ENCODE measurements around the gene GABARAP. TPM values are rescaled to one million over a fixed set of nuclear protein-coding genes. Genes with fewer than 3 reads are reported as not detected.
A peak's percentile ranks its signal among the peaks of the same experiment; 100 is the strongest.

The GABARAP gene
- total RNA-seq, 2 experiments from 2014 or later = 188 to 199 TPM

- CTCF ChIA-PET = interaction anchor here (0.8 to 8.4 kb wide), 15 partner anchors 12 to 308 kb away, joined by 3 to 145 read pairs (median 4); partner anchors contain the start of genes NEURL4 and PLSCR3
- intact Hi-C loops (cut with micrococcal nuclease) = loop anchor here (5.0 kb wide), 1 partner anchor 111 kb away; the partner anchor contains the start of gene PLSCR3
- Mint-ChIP-seq H3K27ac (no peak within 1 kb of the TSS), H3K4me1 (ENCODE audit: low read depth) (peaks cover 12% of the 10 kb centered on the region), H3K4me3 (peak within 1 kb of the TSS; percentile 65), H3K36me3 (no peaks in the 10 kb centered on the region), H3K27me3 (peaks cover 18% of the 10 kb centered on the region), H3K9me3 (no peaks in the 10 kb centered on the region)
- peak; percentile 92 for DNase-seq
- POLR2A ChIA-PET = interaction anchor here (0.7 kb wide), 1 partner anchor 15 kb away, joined by 3 read pairs; no protein-coding TSS in a partner anchor
These were observed 39.1 kb upstream of the GABARAP start, which contains the start of gene SLC2A4 for GRCh38 chr17:7281074-7281952. TSS of gene SLC2A4 (plus strand) at chr17:7281718. CDS start at chr17:7281935, 217 bp downstream.

- no peak overlapping the region for H3K27ac Mint-ChIP-seq
- no peaks in the 10 kb centered on the region for H3K9me3 Mint-ChIP-seq
- H3K4me3 Mint-ChIP-seq = peak overlapping the region; percentile 65
- POLR2A ChIA-PET = no interaction called here
- H3K27me3 Mint-ChIP-seq = peaks cover 16% of the 10 kb centered on the region
- no peaks in the 10 kb centered on the region for H3K36me3 Mint-ChIP-seq
- intact Hi-C loops (cut with micrococcal nuclease) = loop anchor here (1.0 to 5.0 kb wide), 4 partner anchors 16 to 155 kb away; partner anchors contain the start of genes KCTD11, PLSCR3 and TMEM102
- peaks cover 12% of the 10 kb centered on the region for H3K4me1 Mint-ChIP-seq (ENCODE audit: low read depth)
- CTCF ChIA-PET = interaction anchor here (0.6 to 8.4 kb wide), 18 partner anchors 11 to 1938 kb away, joined by 3 to 145 read pairs (median 4); partner anchors contain the start of genes NEURL4 and PLSCR3
- DNase-seq = peak; percentile 91
These were observed 38.3 kb upstream of the GABARAP start for GRCh38 chr17:7280519-7281073.

GRCh38 chr17:7279448-7279847, 37.2 kb upstream of the GABARAP start:
- peaks cover 12% of the 10 kb centered on the region for H3K4me1 Mint-ChIP-seq (ENCODE audit: low read depth)
- intact Hi-C loops (cut with micrococcal nuclease) = no loop called here
- H3K27me3 Mint-ChIP-seq = peaks cover 16% of the 10 kb centered on the region
- DNase-seq = no peak
- ChIA-PET CTCF (interaction anchor here (0.7 to 8.4 kb wide), 4 partner anchors 18 to 360 kb away, joined by 3 to 145 read pairs (median 4); no protein-coding TSS in a partner anchor), POLR2A (no interaction called here)
- H3K9me3 Mint-ChIP-seq = no peaks in the 10 kb centered on the region
- no peak overlapping the region for H3K27ac Mint-ChIP-seq
- no peaks in the 10 kb centered on the region for H3K36me3 Mint-ChIP-seq
- H3K4me3 Mint-ChIP-seq = no peak overlapping the region

- POLR2A ChIA-PET = no interaction called here
- H3K4me3 Mint-ChIP-seq = no peak overlapping the region
- H3K36me3 Mint-ChIP-seq = no peaks in the 10 kb centered on the region
- CTCF ChIA-PET = interaction anchor here (4.6 kb wide), 1 partner anchor 30 kb away, joined by 29 read pairs; no protein-coding TSS in a partner anchor
- peaks cover 19% of the 10 kb centered on the region for H3K4me1 Mint-ChIP-seq (ENCODE audit: low read depth)
- no peak for DNase-seq
- intact Hi-C loops (cut with micrococcal nuclease) = no loop called here
- H3K27ac Mint-ChIP-seq = peak overlapping the region; percentile 60
- peaks cover 21% of the 10 kb centered on the region for H3K27me3 Mint-ChIP-seq
- H3K9me3 Mint-ChIP-seq = no peaks in the 10 kb centered on the region
These were observed 24.5 kb upstream of the GABARAP start for GRCh38 chr17:7266784-7267183.

- POLR2A ChIA-PET = no interaction called here
- Mint-ChIP-seq H3K27me3 (peaks cover 22% of the 10 kb centered on the region), H3K4me3 (no peak overlapping the region), H3K27ac (no peak overlapping the region), H3K9me3 (no peaks in the 10 kb centered on the region), H3K4me1 (ENCODE audit: low read depth) (peaks cover 26% of the 10 kb centered on the region), H3K36me3 (peaks cover 6% of the 10 kb centered on the region)
- CTCF ChIA-PET = interaction anchor here (4.6 kb wide), 1 partner anchor 33 kb away, joined by 29 read pairs; no protein-coding TSS in a partner anchor
- no peak for DNase-seq
- intact Hi-C loops (cut with micrococcal nuclease) = no loop called here
These were observed 21.5 kb upstream of the GABARAP start for GRCh38 chr17:7263801-7264078.

- Mint-ChIP-seq H3K4me1 (ENCODE audit: low read depth) (peaks cover 26% of the 10 kb centered on the region), H3K36me3 (peaks cover 6% of the 10 kb centered on the region), H3K27me3 (peaks cover 21% of the 10 kb centered on the region), H3K9me3 (no peaks in the 10 kb centered on the region), H3K4me3 (peak overlapping the region; percentile 52), H3K27ac (no peak overlapping the region)
- peak; percentile 49 for DNase-seq
- ChIA-PET CTCF (interaction anchor here (4.6 kb wide), 1 partner anchor 34 kb away, joined by 29 read pairs; no protein-coding TSS in a partner anchor), POLR2A (no interaction called here)
- intact Hi-C loops (cut with micrococcal nuclease) = no loop called here
These were observed 20.9 kb upstream of the GABARAP start for GRCh38 chr17:7262935-7263800.

GRCh38 chr17:7262192-7262934, 20.1 kb upstream of the GABARAP start, which contains the start of gene CLDN7:
TSS of gene CLDN7 (minus strand) at chr17:7262478. CDS start at chr17:7262043, 435 bp downstream.
- Mint-ChIP-seq H3K4me1 (ENCODE audit: low read depth) (peaks cover 26% of the 10 kb centered on the region), H3K27me3 (peaks cover 21% of the 10 kb centered on the region), H3K9me3 (no peaks in the 10 kb centered on the region), H3K4me3 (peak within 1 kb of the TSS; percentile 53), H3K27ac (peak within 1 kb of the TSS; percentile 28), H3K36me3 (peaks cover 6% of the 10 kb centered on the region)
- ChIA-PET CTCF (interaction anchor here (0.6 kb wide), 1 partner anchor 425 kb away, joined by 3 read pairs; the partner anchor contains the start of gene TP53), POLR2A (interaction anchor here (1.1 kb wide), 1 partner anchor 11 kb away, joined by 3 read pairs; the partner anchor contains the start of gene CTDNEP1)
- DNase-seq = no peak
- intact Hi-C loops (cut with micrococcal nuclease) = no loop called here

- POLR2A ChIA-PET = interaction anchor here (1.1 kb wide), 1 partner anchor 10 kb away, joined by 3 read pairs; the partner anchor contains the start of gene CTDNEP1
- DNase-seq = peak; percentile 33
- no peaks in the 10 kb centered on the region for H3K9me3 Mint-ChIP-seq
- H3K4me1 Mint-ChIP-seq (ENCODE audit: low read depth) = peaks cover 26% of the 10 kb centered on the region
- H3K27ac Mint-ChIP-seq = peak overlapping the region; percentile 28
- peaks cover 10% of the 10 kb centered on the region for H3K36me3 Mint-ChIP-seq
- intact Hi-C loops (cut with micrococcal nuclease) = no loop called here
- H3K4me3 Mint-ChIP-seq = peak overlapping the region; percentile 53
- CTCF ChIA-PET = interaction anchor here (0.6 kb wide), 1 partner anchor 426 kb away, joined by 3 read pairs; the partner anchor contains the start of gene TP53
- H3K27me3 Mint-ChIP-seq = peaks cover 18% of the 10 kb centered on the region
These were observed 19.3 kb upstream of the GABARAP start for GRCh38 chr17:7261379-7262191.

GRCh38 chr17:7260651-7261378, 18.6 kb upstream of the GABARAP start:
- intact Hi-C loops (cut with micrococcal nuclease) = no loop called here
- H3K36me3 Mint-ChIP-seq = peaks cover 14% of the 10 kb centered on the region
- peak; percentile 35 for DNase-seq
- H3K9me3 Mint-ChIP-seq = no peaks in the 10 kb centered on the region
- H3K4me1 Mint-ChIP-seq (ENCODE audit: low read depth) = peaks cover 26% of the 10 kb centered on the region
- no peak overlapping the region for H3K27ac Mint-ChIP-seq
- CTCF ChIA-PET = interaction anchor here (0.8 kb wide), 1 partner anchor 10 kb away, joined by 3 read pairs; no protein-coding TSS in a partner anchor
- POLR2A ChIA-PET = interaction anchor here (1.1 kb wide), 1 partner anchor 9 kb away, joined by 3 read pairs; the partner anchor contains the start of gene CTDNEP1
- peak overlapping the region; percentile 12 for H3K4me3 Mint-ChIP-seq
- peaks cover 18% of the 10 kb centered on the region for H3K27me3 Mint-ChIP-seq

All from activated CD4-positive, alpha-beta memory T cell treated with anti-CD3 and anti-CD28 coated beads for 36 hours (primary cell).